OCI-LY7 (cell line): ENCODE data around the gene MANBA. TPM values are rescaled to one million over a fixed set of nuclear protein-coding genes. Genes with fewer than 3 reads are reported as not detected.

Source experiments
- BruUV-seq: library from RNA; stranded (reverse); fragments of 400-500 nt; replicated peaks from 2 replicates; lab custom pipeline; 2021; lab: Mats Ljungman, UMichigan
- CTCF ChIA-PET: fragments of 300-600 bp; sonication (Branson Sonifier 250); formaldehyde crosslinking; loops from one replicate; lab custom pipeline; 2022; ENCODE audit warnings: antibody characterized with exemption; ENCODE audit not compliant: unreplicated experiment; lab: Charles Lee
- POLR2A ChIA-PET: fragments of 300-600 bp; sonication (Branson Sonifier 250); formaldehyde crosslinking; loops from one replicate; lab custom pipeline; 2022; ENCODE audit warnings: antibody characterized with exemption; lab: Charles Lee
- DNase-seq: peaks from one replicate; pipeline ENCODE4 v3.0.0-alpha.2; 2015; ENCODE audit warnings: low spot score
- H2AFZ ChIP-seq: fragments of 200-600 bp; sonication (generic), shearing (Covaris generic); 2 replicates; pipeline ENCODE4 v1.6.1; 2014; ENCODE audit warnings: mild to moderate bottlenecking, antibody characterized with exemption, low read length, moderate library complexity
- H3K27ac ChIP-seq: fragments of 200-600 bp; sonication (generic); 2 replicates; pipeline ENCODE4 v1.5.1; 2014; ENCODE audit warnings: mixed run types, low read depth, mild to moderate bottlenecking, moderate library complexity, low read length, inconsistent platforms; ENCODE audit not compliant: poor library complexity, severe bottlenecking
- H3K36me3 ChIP-seq: fragments of 200-600 bp; sonication (generic); 2 replicates; pipeline ENCODE4 v1.6.1; 2014; ENCODE audit warnings: mild to moderate bottlenecking, antibody characterized with exemption, low read length, moderate library complexity, mixed read lengths; ENCODE audit not compliant: insufficient read depth
- H3K4me1 ChIP-seq: fragments of 200-600 bp; sonication (generic); 2 replicates; pipeline ENCODE4 v1.5.1; 2014; ENCODE audit warnings: mild to moderate bottlenecking, low read length; ENCODE audit not compliant: insufficient read depth, poor library complexity, severe bottlenecking
- H3K4me2 ChIP-seq: fragments of 200-600 bp; sonication (generic); 2 replicates; pipeline ENCODE4 v1.6.1; 2014; ENCODE audit warnings: mild to moderate bottlenecking, low read length
- H3K4me3 ChIP-seq: fragments of 200-600 bp; sonication (generic); 2 replicates; pipeline ENCODE4 v1.5.1; 2014; ENCODE audit warnings: mild to moderate bottlenecking, low read depth, low read length; ENCODE audit not compliant: poor library complexity, severe bottlenecking
- H3K79me2 ChIP-seq: fragments of 200-600 bp; sonication (generic); 2 replicates; pipeline ENCODE4 v1.6.1; 2016; ENCODE audit warnings: low read depth, mild to moderate bottlenecking, low read length, moderate library complexity, mixed read lengths; ENCODE audit not compliant: insufficient read depth
- H3K9me2 ChIP-seq: fragments of 200-600 bp; sonication (generic); 2 replicates; pipeline ENCODE4 v1.6.1; 2016; ENCODE audit warnings: mild to moderate bottlenecking, low read length, mixed read lengths; ENCODE audit not compliant: insufficient read depth
- H3K9me3 ChIP-seq: fragments of 200-600 bp; sonication (generic); 2 replicates; pipeline ENCODE4 v1.6.1; 2014; ENCODE audit warnings: mild to moderate bottlenecking, mixed run types, low read length, mixed read lengths
- H4K20me1 ChIP-seq: fragments of 200-600 bp; sonication (generic); 2 replicates; pipeline ENCODE4 v1.6.1; 2014; ENCODE audit warnings: mild to moderate bottlenecking, antibody characterized with exemption, low read length, moderate library complexity, mixed read lengths; ENCODE audit not compliant: insufficient read depth
- EZH2phosphoT487 ChIP-seq: fragments of 200-600 bp; sonication (generic); IDR thresholded peaks from 2 replicates; pipeline ENCODE4 v1.6.1; 2018; ENCODE audit warnings: low read depth, borderline replicate concordance, mild to moderate bottlenecking, mixed run types, antibody characterized with exemption, low read length, moderate library complexity, mixed read lengths
- intact Hi-C: fragments of 100-400 bp; cut with micrococcal nuclease; formaldehyde crosslinking; loops from one replicate; pipeline ENCODE4 v1.10.0; 2022; ENCODE audit not compliant: unreplicated experiment
- total RNA-seq, 2 experiments: library from RNA; depleted of rRNA in 1 of 2; stranded (reverse); fragments of >200 nt in 1 of 2; shearing (Covaris generic) in 1 of 2; gene quantifications; 2 replicates each; pipeline ENCODE4 v1.2.3, GENCODE V29; 2014 to 2022
- TF ChIP-seq, protein P1 (sequence below): fragments of 200-600 bp; sonication (generic); conservative IDR thresholded peaks from 2 replicates; pipeline ENCODE4 v1.5.1; 2014; ENCODE audit warnings: mild to moderate bottlenecking, antibody characterized with exemption, low read length, moderate library complexity, mixed read lengths

Gene MANBA
- total RNA-seq, 2 experiments from 2014 or later, result 22.8 to 30.0 TPM

DNA sequence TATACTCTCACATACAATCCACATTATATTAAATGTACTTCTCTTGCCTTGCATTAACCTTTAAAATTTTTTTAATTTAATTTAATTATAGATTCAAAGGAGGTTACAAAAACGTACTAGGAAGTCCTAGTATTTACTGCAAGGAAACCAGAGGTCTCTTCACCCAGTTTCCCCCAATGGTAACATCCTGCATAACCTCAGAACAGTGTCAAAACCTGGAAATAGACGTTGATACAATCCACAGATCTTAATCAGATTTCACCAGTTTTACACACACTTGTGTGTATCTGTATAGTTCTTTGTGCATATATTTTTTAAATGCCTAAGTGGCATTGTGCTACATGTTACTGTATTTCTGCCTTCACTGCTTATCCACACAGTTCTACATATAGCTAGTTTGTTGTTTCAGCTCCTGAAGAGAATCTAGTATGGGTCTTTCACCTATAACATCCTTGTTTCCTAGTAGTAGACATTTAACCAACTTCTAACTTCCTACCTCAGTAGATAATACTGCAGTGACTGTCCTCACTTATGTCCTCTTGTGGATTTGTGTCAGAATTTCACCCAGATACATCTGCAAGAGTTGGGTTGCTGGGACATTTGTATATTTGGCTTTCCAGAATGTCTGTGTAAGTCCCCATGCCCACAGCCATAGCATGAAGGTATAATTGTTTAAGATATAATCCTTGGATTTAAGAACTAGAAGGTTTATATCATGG is 156.4 kb downstream of the MANBA start:
- intact Hi-C loops, result no loop called here
- POLR2A ChIA-PET, result no interaction called here
- DNase-seq, result no peak
- TF ChIP-seq EZH2phosphoT487, result no peak
- TF ChIP-seq, protein P1, sequence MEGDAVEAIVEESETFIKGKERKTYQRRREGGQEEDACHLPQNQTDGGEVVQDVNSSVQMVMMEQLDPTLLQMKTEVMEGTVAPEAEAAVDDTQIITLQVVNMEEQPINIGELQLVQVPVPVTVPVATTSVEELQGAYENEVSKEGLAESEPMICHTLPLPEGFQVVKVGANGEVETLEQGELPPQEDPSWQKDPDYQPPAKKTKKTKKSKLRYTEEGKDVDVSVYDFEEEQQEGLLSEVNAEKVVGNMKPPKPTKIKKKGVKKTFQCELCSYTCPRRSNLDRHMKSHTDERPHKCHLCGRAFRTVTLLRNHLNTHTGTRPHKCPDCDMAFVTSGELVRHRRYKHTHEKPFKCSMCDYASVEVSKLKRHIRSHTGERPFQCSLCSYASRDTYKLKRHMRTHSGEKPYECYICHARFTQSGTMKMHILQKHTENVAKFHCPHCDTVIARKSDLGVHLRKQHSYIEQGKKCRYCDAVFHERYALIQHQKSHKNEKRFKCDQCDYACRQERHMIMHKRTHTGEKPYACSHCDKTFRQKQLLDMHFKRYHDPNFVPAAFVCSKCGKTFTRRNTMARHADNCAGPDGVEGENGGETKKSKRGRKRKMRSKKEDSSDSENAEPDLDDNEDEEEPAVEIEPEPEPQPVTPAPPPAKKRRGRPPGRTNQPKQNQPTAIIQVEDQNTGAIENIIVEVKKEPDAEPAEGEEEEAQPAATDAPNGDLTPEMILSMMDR, result 0 out of 2 replicates have a peak, but pooled peaks have one; percentile 24
- Histone ChIP-seq H3K4me2 (no peak overlapping the region), H3K36me3 (peaks cover 84% of the 10 kb centered on the region), H4K20me1 (no peaks in the 10 kb centered on the region), H3K9me2 (no peaks in the 10 kb centered on the region), H3K27ac (no peak overlapping the region), H3K9me3 (no peaks in the 10 kb centered on the region), H3K4me1 (no peaks in the 10 kb centered on the region), H2AFZ (no peak overlapping the region), H3K79me2 (no peaks in the 10 kb centered on the region), H3K4me3 (no peak overlapping the region)
- BruUV-seq, result no TSS peak
- CTCF ChIA-PET, result no interaction called here

GRCh38 chr4:102601586-102602227 is 159.1 kb downstream of the MANBA start:
- POLR2A ChIA-PET, result interaction anchor here (1.0 to 1.2 kb wide), 2 partner anchors 65 to 475 kb away, joined by 3 read pairs; no protein-coding TSS in a partner anchor

More at GRCh38 chr4:102601586-102602227, 159.1 kb downstream of the MANBA start:
- H2AFZ ChIP-seq, result no peak overlapping the region
- no peak for DNase-seq
- intact Hi-C loops, result no loop called here
- no TSS peak for BruUV-seq
- peaks cover 83% of the 10 kb centered on the region for H3K36me3 ChIP-seq
- no peaks in the 10 kb centered on the region for H3K9me3 ChIP-seq
- no peak overlapping the region for H3K4me2 ChIP-seq
- no peak overlapping the region for H3K27ac ChIP-seq
- no peaks in the 10 kb centered on the region for H4K20me1 ChIP-seq
- H3K79me2 ChIP-seq, result no peaks in the 10 kb centered on the region
- H3K4me3 ChIP-seq, result no peak overlapping the region
- no peaks in the 10 kb centered on the region for H3K9me2 ChIP-seq
- CTCF ChIA-PET, result no interaction called here
- TF ChIP-seq, protein P1, result no peak
- TF ChIP-seq EZH2phosphoT487, result no peak
- H3K4me1 ChIP-seq, result no peaks in the 10 kb centered on the region
